PFSK-1 (cell line): Measurements from ENCODE around the gene NR2E1.

Experiments
- FOXP2 ChIP-seq: optimal IDR thresholded peaks from 2 replicates; pipeline ENCODE3; 2011; ENCODE audit warnings: borderline replicate concordance, control low read depth, inconsistent platforms; ENCODE audit not compliant: insufficient read depth; ENCODE audit errors: extremely low read length, extremely low read depth
- POLR2AphosphoS5 ChIP-seq: IDR thresholded peaks from 2 replicates; pipeline ENCODE4 v1.6.1; 2012; ENCODE audit warnings: low read depth, mild to moderate bottlenecking, control low read depth, low read length, moderate library complexity
- REST ChIP-seq, 2 experiments: IDR thresholded peaks; 2 replicates each; pipeline versions ENCODE4 v1.6.1 to v1.8.0; 2011 to 2012; ENCODE audit warnings: low read depth in 2 of 2, low read length in 2 of 2, control low read depth in 1 of 2, inconsistent platforms in 1 of 2, mild to moderate bottlenecking in 1 of 2, moderate library complexity in 1 of 2; ENCODE audit not compliant: insufficient read depth in 1 of 2
- SIN3A ChIP-seq: IDR thresholded peaks from 2 replicates; pipeline ENCODE4 v1.6.1; 2012; ENCODE audit warnings: mild to moderate bottlenecking, low read length, moderate library complexity, borderline replicate concordance; ENCODE audit not compliant: insufficient read depth
- TAF1 ChIP-seq: IDR thresholded peaks from 2 replicates; pipeline ENCODE4 v1.6.1; 2012; ENCODE audit warnings: low read length, control low read depth, borderline replicate concordance; ENCODE audit not compliant: insufficient read depth

The NR2E1 gene

DNA sequence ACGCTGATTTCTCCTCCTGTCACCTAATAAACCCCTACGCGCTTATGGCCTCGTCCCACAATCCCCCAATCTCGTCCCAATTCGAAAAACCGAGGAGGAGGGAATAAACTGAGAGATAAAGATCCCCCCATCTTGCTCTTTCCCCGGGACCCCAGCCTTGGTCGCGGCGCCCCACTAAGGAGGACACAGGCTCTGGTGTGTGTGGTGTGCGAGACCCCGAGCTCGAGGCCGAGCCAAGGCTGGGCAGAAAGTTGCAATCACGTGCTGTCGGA, 1.3 kb upstream of the NR2E1 start:
- TF ChIP-seq FOXP2: no peak

- TF ChIP-seq FOXP2 (no peak), TAF1 (no peak), SIN3A (no peak), REST (IDR thresholded peaks at IDR 0.05; ENCODE audit: insufficient read depth in 1 of 2, low read depth in 2 of 2, low read length in 2 of 2) (no peak), POLR2AphosphoS5 (no peak)
Observed at GRCh38 chr6:108164815-108165706, 761 bp upstream of the NR2E1 start.

DNA sequence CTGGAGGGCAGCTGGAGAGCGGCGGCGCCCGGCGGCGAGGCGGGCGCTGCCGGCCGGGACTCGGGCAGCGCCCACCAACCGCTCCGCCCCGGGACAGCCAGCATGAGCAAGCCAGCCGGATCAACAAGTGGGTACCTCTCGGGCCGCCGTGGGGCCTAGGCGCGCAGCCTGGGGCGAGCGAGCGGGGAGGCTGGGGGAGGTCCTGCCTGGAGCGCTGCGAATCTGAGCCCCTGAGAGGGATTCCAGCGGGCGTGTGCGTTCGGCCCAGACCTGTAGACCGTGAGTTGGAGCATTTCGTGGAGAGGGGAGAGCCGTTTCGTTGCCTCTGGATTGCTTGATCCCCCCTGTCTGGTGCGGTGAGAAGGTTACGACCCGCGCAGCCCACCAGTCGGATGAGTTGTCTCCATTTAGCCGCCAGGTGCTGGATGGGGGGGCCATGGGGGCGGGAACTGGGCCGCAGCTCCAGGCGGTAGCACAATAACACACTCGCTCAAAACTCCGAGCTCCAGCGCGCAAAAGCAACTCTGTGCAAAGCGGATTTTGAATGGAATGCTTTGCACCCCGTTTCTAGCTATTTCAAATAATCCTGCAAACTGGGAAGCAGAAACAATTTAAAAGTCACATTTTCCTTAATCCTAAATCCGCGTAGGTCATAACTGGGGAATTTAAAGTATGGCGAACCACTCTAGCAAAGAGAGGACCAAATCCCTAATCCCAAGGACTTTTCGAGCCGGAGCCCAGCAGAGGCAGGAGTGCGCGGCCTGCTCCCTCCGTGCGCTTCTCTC, 1.0 kb downstream of the NR2E1 start:
- TF ChIP-seq TAF1: no peak
- TF ChIP-seq REST (IDR thresholded peaks at IDR 0.05; ENCODE audit: insufficient read depth in 1 of 2, low read depth in 2 of 2, low read length in 2 of 2): no peak
- TF ChIP-seq FOXP2: no peak
- no peak for TF ChIP-seq SIN3A
- TF ChIP-seq POLR2AphosphoS5: no peak

GRCh38 chr6:108167449-108168089, 1.7 kb downstream of the NR2E1 start:
- no peak for TF ChIP-seq POLR2AphosphoS5
- no peak for TF ChIP-seq FOXP2
- TF ChIP-seq TAF1: no peak
- no peak for TF ChIP-seq REST (IDR thresholded peaks at IDR 0.05; ENCODE audit: insufficient read depth in 1 of 2, low read depth in 2 of 2, low read length in 2 of 2)
- no peak for TF ChIP-seq SIN3A

DNA sequence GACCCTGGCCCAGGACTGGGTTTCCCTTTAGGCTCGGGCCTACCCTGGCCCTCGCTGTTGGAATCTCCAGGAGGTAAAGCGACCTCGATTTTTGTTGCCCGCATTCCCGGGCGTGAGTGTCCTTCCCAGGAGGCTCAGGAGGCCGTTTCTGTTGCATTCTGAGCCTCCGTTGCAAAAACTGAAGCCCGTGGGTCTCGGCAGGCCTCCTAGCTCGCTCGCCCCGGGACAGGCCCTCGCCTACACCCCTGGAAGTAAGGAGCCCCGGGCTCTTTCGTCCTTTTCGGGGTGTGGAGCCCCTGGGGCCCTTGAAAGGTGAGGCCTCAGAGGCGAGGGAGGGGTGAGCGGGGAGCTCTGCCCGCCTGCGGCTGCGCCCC, 2.3 kb downstream of the NR2E1 start:
- TF ChIP-seq TAF1 (no peak), FOXP2 (no peak), REST (IDR thresholded peaks at IDR 0.05; ENCODE audit: insufficient read depth in 1 of 2, low read depth in 2 of 2, low read length in 2 of 2) (no peak), POLR2AphosphoS5 (no peak), SIN3A (no peak)
